ENCODE data around the gene CDH4.

The CDH4 gene

GRCh38 chr20:61350500-61351250 lies 98.6 kb downstream of the CDH4 start:
- Mint-ChIP-seq H3K27me3 (peaks cover 8% of the 10 kb centered on the region), H3K4me1 (ENCODE audit: low read depth) (no peaks in the 10 kb centered on the region), H3K9me3 (no peaks in the 10 kb centered on the region), H3K36me3 (ENCODE audit: low read depth) (no peaks in the 10 kb centered on the region), H3K27ac (no peak overlapping the region), H3K4me3 (no peak overlapping the region)
- intact Hi-C loops (cut with micrococcal nuclease), result no loop called here

- Mint-ChIP-seq H3K27ac (no peak overlapping the region), H3K4me3 (no peak overlapping the region), H3K9me3 (no peaks in the 10 kb centered on the region), H3K4me1 (ENCODE audit: low read depth) (no peaks in the 10 kb centered on the region), H3K27me3 (peaks cover 8% of the 10 kb centered on the region), H3K36me3 (ENCODE audit: low read depth) (no peaks in the 10 kb centered on the region)
- intact Hi-C loops (cut with micrococcal nuclease), result no loop called here
These were observed 100.5 kb downstream of the CDH4 start for GRCh38 chr20:61352346-61353260.

- no peak overlapping the region for H3K4me3 Mint-ChIP-seq
- no peaks in the 10 kb centered on the region for H3K36me3 Mint-ChIP-seq (ENCODE audit: low read depth)
- no peak overlapping the region for H3K27ac Mint-ChIP-seq
- peaks cover 8% of the 10 kb centered on the region for H3K27me3 Mint-ChIP-seq
- no peaks in the 10 kb centered on the region for H3K9me3 Mint-ChIP-seq
- H3K4me1 Mint-ChIP-seq (ENCODE audit: low read depth), result no peaks in the 10 kb centered on the region
- intact Hi-C loops (cut with micrococcal nuclease), result no loop called here
These were observed 101.4 kb downstream of the CDH4 start for GRCh38 chr20:61353261-61354000.

GRCh38 chr20:61354001-61354390 lies 101.9 kb downstream of the CDH4 start:
- Mint-ChIP-seq H3K27me3 (peaks cover 8% of the 10 kb centered on the region), H3K4me3 (no peak overlapping the region), H3K27ac (no peak overlapping the region), H3K4me1 (ENCODE audit: low read depth) (no peaks in the 10 kb centered on the region), H3K36me3 (ENCODE audit: low read depth) (no peaks in the 10 kb centered on the region), H3K9me3 (no peaks in the 10 kb centered on the region)
- intact Hi-C loops (cut with micrococcal nuclease), result no loop called here

GRCh38 chr20:61354501-61354900 lies 102.4 kb downstream of the CDH4 start:
- Mint-ChIP-seq H3K27ac (no peak overlapping the region), H3K4me3 (no peak overlapping the region), H3K9me3 (no peaks in the 10 kb centered on the region), H3K27me3 (peaks cover 8% of the 10 kb centered on the region), H3K36me3 (ENCODE audit: low read depth) (no peaks in the 10 kb centered on the region), H3K4me1 (ENCODE audit: low read depth) (no peaks in the 10 kb centered on the region)
- intact Hi-C loops (cut with micrococcal nuclease), result no loop called here

GRCh38 chr20:61354901-61355495 lies 102.9 kb downstream of the CDH4 start:
- peaks cover 8% of the 10 kb centered on the region for H3K27me3 Mint-ChIP-seq
- H3K9me3 Mint-ChIP-seq, result no peaks in the 10 kb centered on the region
- intact Hi-C loops (cut with micrococcal nuclease), result no loop called here
- H3K4me3 Mint-ChIP-seq, result no peak overlapping the region
- H3K27ac Mint-ChIP-seq, result no peak overlapping the region
- H3K4me1 Mint-ChIP-seq (ENCODE audit: low read depth), result no peaks in the 10 kb centered on the region
- H3K36me3 Mint-ChIP-seq (ENCODE audit: low read depth), result no peaks in the 10 kb centered on the region

- Mint-ChIP-seq H3K4me3 (no peak overlapping the region), H3K36me3 (ENCODE audit: low read depth) (no peaks in the 10 kb centered on the region), H3K27me3 (peaks cover 8% of the 10 kb centered on the region), H3K27ac (no peak overlapping the region), H3K9me3 (no peaks in the 10 kb centered on the region), H3K4me1 (ENCODE audit: low read depth) (no peaks in the 10 kb centered on the region)
- intact Hi-C loops (cut with micrococcal nuclease), result no loop called here
These were observed 103.5 kb downstream of the CDH4 start for GRCh38 chr20:61355585-61355984.

GRCh38 chr20:61356196-61356595 lies 104.1 kb downstream of the CDH4 start:
- no peaks in the 10 kb centered on the region for H3K4me1 Mint-ChIP-seq (ENCODE audit: low read depth)
- H3K4me3 Mint-ChIP-seq, result no peak overlapping the region
- H3K9me3 Mint-ChIP-seq, result no peaks in the 10 kb centered on the region
- H3K27me3 Mint-ChIP-seq, result peaks cover 8% of the 10 kb centered on the region
- H3K36me3 Mint-ChIP-seq (ENCODE audit: low read depth), result no peaks in the 10 kb centered on the region
- intact Hi-C loops (cut with micrococcal nuclease), result no loop called here
- no peak overlapping the region for H3K27ac Mint-ChIP-seq

GRCh38 chr20:61357119-61357518 lies 105.1 kb downstream of the CDH4 start:
- Mint-ChIP-seq H3K27ac (no peak overlapping the region), H3K4me1 (ENCODE audit: low read depth) (no peaks in the 10 kb centered on the region), H3K9me3 (peaks cover 4% of the 10 kb centered on the region), H3K36me3 (ENCODE audit: low read depth) (no peaks in the 10 kb centered on the region), H3K4me3 (no peak overlapping the region), H3K27me3 (peaks cover 8% of the 10 kb centered on the region)
- intact Hi-C loops (cut with micrococcal nuclease), result no loop called here

GRCh38 chr20:61359254-61359653 lies 107.2 kb downstream of the CDH4 start:
- H3K9me3 Mint-ChIP-seq, result peaks cover 13% of the 10 kb centered on the region
- no peaks in the 10 kb centered on the region for H3K36me3 Mint-ChIP-seq (ENCODE audit: low read depth)
- intact Hi-C loops (cut with micrococcal nuclease), result no loop called here
- H3K4me3 Mint-ChIP-seq, result no peak overlapping the region
- H3K27ac Mint-ChIP-seq, result no peak overlapping the region
- H3K27me3 Mint-ChIP-seq, result no peaks in the 10 kb centered on the region
- H3K4me1 Mint-ChIP-seq (ENCODE audit: low read depth), result no peaks in the 10 kb centered on the region

GRCh38 chr20:61360296-61360695 lies 108.2 kb downstream of the CDH4 start:
- H3K4me1 Mint-ChIP-seq (ENCODE audit: low read depth), result no peaks in the 10 kb centered on the region
- no peaks in the 10 kb centered on the region for H3K36me3 Mint-ChIP-seq (ENCODE audit: low read depth)
- no peak overlapping the region for H3K4me3 Mint-ChIP-seq
- peaks cover 18% of the 10 kb centered on the region for H3K9me3 Mint-ChIP-seq
- no peak overlapping the region for H3K27ac Mint-ChIP-seq
- intact Hi-C loops (cut with micrococcal nuclease), result no loop called here
- H3K27me3 Mint-ChIP-seq, result no peaks in the 10 kb centered on the region

- intact Hi-C loops (cut with micrococcal nuclease), result no loop called here
- no peaks in the 10 kb centered on the region for H3K27me3 Mint-ChIP-seq
- no peak overlapping the region for H3K27ac Mint-ChIP-seq
- no peaks in the 10 kb centered on the region for H3K4me1 Mint-ChIP-seq (ENCODE audit: low read depth)
- H3K36me3 Mint-ChIP-seq (ENCODE audit: low read depth), result no peaks in the 10 kb centered on the region
- peaks cover 24% of the 10 kb centered on the region for H3K9me3 Mint-ChIP-seq
- H3K4me3 Mint-ChIP-seq, result no peak overlapping the region
These were observed 108.9 kb downstream of the CDH4 start for GRCh38 chr20:61360940-61361339.

- H3K9me3 Mint-ChIP-seq, result peaks cover 24% of the 10 kb centered on the region
- no peaks in the 10 kb centered on the region for H3K36me3 Mint-ChIP-seq (ENCODE audit: low read depth)
- H3K4me3 Mint-ChIP-seq, result no peak overlapping the region
- intact Hi-C loops (cut with micrococcal nuclease), result no loop called here
- H3K4me1 Mint-ChIP-seq (ENCODE audit: low read depth), result no peaks in the 10 kb centered on the region
- H3K27ac Mint-ChIP-seq, result no peak overlapping the region
- H3K27me3 Mint-ChIP-seq, result no peaks in the 10 kb centered on the region
These were observed 109.4 kb downstream of the CDH4 start for GRCh38 chr20:61361501-61361900.

- H3K27me3 Mint-ChIP-seq, result no peaks in the 10 kb centered on the region
- H3K36me3 Mint-ChIP-seq (ENCODE audit: low read depth), result no peaks in the 10 kb centered on the region
- H3K9me3 Mint-ChIP-seq, result peaks cover 24% of the 10 kb centered on the region
- H3K4me1 Mint-ChIP-seq (ENCODE audit: low read depth), result no peaks in the 10 kb centered on the region
- intact Hi-C loops (cut with micrococcal nuclease), result no loop called here
- H3K4me3 Mint-ChIP-seq, result no peak overlapping the region
- H3K27ac Mint-ChIP-seq, result no peak overlapping the region
These were observed 112.1 kb downstream of the CDH4 start for GRCh38 chr20:61364147-61364546.

Data from dendritic cell treated with granulocyte-macrophage colony-stimulating factor and Interleukin-4, amounts not matched to agents 40 ng/mL and 50 ng/mL, for 4 days (primary cell).